HG02973 (cell line): ENCODE results near the gene CBLL1.

Experiments used
- ATAC-seq: cut with Tn5 transposase; IDR thresholded peaks from one replicate; pipeline ENCODE4 v1.9.1; 2021; ENCODE audit warnings: moderate library complexity; ENCODE audit not compliant: unreplicated experiment

Gene CBLL1

DNA sequence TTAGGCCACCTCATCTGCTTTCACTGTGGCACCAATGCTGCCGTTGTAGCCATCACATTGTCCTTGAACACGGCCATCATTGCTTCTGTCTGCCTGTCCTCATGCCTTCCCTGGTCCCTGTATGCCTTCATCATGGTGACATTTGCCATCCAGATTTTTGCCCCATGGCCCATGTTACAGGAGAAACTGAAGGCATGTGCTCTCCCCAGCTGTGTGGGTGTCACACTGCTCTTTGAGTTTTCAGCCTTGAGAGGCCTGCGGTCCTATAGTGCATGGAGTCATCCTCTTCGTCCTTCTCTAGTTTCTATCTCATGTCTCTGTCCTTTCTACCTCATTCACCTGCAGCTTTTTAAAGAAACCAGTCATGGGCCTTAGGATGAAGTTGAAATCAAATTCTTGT, 65.2 kb downstream of the CBLL1 start:
- no peak for ATAC-seq

DNA sequence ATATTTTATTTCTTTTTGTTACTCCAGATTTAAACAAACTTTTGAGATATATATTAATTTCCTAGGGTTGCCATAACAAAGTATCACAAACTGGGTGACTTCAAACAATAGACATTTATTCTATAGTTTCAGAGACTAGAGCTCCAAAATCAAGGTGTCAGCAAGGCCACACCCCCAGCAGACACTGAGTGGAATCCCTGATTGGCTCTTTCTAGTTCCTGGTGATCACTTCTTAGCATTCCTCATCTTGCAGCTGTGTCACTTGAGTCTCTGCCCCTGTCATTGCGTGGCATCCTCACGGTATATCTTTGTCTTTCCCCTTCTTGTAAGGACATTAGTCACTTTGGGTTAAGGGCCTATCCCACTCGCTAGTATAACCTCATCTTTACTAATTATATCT, 66.7 kb downstream of the CBLL1 start:
- no peak for ATAC-seq
